ENCODE results near the gene MPC2. TPM values are rescaled to one million over a fixed set of nuclear protein-coding genes. Genes with fewer than 3 reads are reported as not detected.

The MPC2 gene
- total RNA-seq, 1 donor from 2014 or later: 81.3 TPM

GRCh38 chr1:167905671-167906070, 31.2 kb downstream of the MPC2 start:
- TF ChIP-seq, protein P1, sequence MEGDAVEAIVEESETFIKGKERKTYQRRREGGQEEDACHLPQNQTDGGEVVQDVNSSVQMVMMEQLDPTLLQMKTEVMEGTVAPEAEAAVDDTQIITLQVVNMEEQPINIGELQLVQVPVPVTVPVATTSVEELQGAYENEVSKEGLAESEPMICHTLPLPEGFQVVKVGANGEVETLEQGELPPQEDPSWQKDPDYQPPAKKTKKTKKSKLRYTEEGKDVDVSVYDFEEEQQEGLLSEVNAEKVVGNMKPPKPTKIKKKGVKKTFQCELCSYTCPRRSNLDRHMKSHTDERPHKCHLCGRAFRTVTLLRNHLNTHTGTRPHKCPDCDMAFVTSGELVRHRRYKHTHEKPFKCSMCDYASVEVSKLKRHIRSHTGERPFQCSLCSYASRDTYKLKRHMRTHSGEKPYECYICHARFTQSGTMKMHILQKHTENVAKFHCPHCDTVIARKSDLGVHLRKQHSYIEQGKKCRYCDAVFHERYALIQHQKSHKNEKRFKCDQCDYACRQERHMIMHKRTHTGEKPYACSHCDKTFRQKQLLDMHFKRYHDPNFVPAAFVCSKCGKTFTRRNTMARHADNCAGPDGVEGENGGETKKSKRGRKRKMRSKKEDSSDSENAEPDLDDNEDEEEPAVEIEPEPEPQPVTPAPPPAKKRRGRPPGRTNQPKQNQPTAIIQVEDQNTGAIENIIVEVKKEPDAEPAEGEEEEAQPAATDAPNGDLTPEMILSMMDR (IDR thresholded peaks at IDR 0.05; ENCODE audit: unreplicated experiment): no peak
- no peaks in the 10 kb centered on the region for H3K27me3 Mint-ChIP-seq
- DNase-seq (ENCODE audit: low spot score, unreplicated experiment): no peak
- peaks cover 5% of the 10 kb centered on the region for H3K36me3 Mint-ChIP-seq (ENCODE audit: insufficient read depth)
- H3K4me3 Mint-ChIP-seq (ENCODE audit: low read depth): no peak overlapping the region
- no peak overlapping the region for H3K27ac Mint-ChIP-seq
- peaks cover 16% of the 10 kb centered on the region for H3K4me1 Mint-ChIP-seq (ENCODE audit: low read depth)
- H3K9me3 Mint-ChIP-seq (ENCODE audit: low read depth): peaks cover 14% of the 10 kb centered on the region

GRCh38 chr1:167905182-167905581, 31.7 kb downstream of the MPC2 start:
- peaks cover 11% of the 10 kb centered on the region for H3K9me3 Mint-ChIP-seq (ENCODE audit: low read depth)
- H3K4me3 Mint-ChIP-seq (ENCODE audit: low read depth): no peak overlapping the region
- DNase-seq (ENCODE audit: low spot score, unreplicated experiment): no peak
- peaks cover 2% of the 10 kb centered on the region for H3K36me3 Mint-ChIP-seq (ENCODE audit: insufficient read depth)
- peaks cover 16% of the 10 kb centered on the region for H3K4me1 Mint-ChIP-seq (ENCODE audit: low read depth)
- H3K27me3 Mint-ChIP-seq: no peaks in the 10 kb centered on the region
- H3K27ac Mint-ChIP-seq: peak overlapping the region; percentile 68
- TF ChIP-seq, protein P1 (IDR thresholded peaks at IDR 0.05; ENCODE audit: unreplicated experiment): no peak

- H3K4me1 Mint-ChIP-seq (ENCODE audit: low read depth): peaks cover 16% of the 10 kb centered on the region
- H3K9me3 Mint-ChIP-seq (ENCODE audit: low read depth): peaks cover 7% of the 10 kb centered on the region
- H3K4me3 Mint-ChIP-seq (ENCODE audit: low read depth): no peak overlapping the region
- H3K27ac Mint-ChIP-seq: no peak overlapping the region
- DNase-seq (ENCODE audit: low spot score, unreplicated experiment): no peak
- no peaks in the 10 kb centered on the region for H3K36me3 Mint-ChIP-seq (ENCODE audit: insufficient read depth)
- no peaks in the 10 kb centered on the region for H3K27me3 Mint-ChIP-seq
- TF ChIP-seq, protein P1 (IDR thresholded peaks at IDR 0.05; ENCODE audit: unreplicated experiment): no peak
These were observed 32.2 kb downstream of the MPC2 start for GRCh38 chr1:167904652-167905130.

- Mint-ChIP-seq H3K4me1 (ENCODE audit: low read depth) (peaks cover 16% of the 10 kb centered on the region), H3K27me3 (no peaks in the 10 kb centered on the region), H3K4me3 (ENCODE audit: low read depth) (no peak overlapping the region), H3K9me3 (ENCODE audit: low read depth) (no peaks in the 10 kb centered on the region), H3K27ac (no peak overlapping the region), H3K36me3 (ENCODE audit: insufficient read depth) (no peaks in the 10 kb centered on the region)
- no peak for DNase-seq (ENCODE audit: low spot score, unreplicated experiment)
- TF ChIP-seq, protein P1 (IDR thresholded peaks at IDR 0.05; ENCODE audit: unreplicated experiment): no peak
These were observed 36.0 kb downstream of the MPC2 start for GRCh38 chr1:167900907-167901306.

DNA sequence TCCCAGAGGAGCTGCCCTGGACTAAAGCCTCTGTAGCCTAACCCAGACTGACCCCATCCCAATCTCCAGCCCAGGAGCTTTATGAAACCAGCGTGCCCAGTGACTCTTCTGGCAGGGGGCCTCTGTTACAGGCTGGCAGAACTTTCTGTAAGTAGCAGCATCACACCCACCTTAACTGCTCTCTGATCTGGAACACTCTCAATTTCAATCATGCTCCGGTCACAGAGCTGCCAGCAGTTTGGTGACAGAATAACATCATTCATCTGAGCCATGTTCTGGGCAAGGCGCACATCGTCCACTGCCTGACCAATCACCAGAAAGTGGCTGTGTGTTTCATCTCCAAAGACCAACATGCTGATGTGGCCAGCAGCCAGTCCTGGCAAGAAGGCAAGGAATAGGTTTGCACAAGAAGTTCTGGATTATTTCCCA, 37.6 kb downstream of the MPC2 start:
- Mint-ChIP-seq H3K27me3 (no peaks in the 10 kb centered on the region), H3K36me3 (ENCODE audit: insufficient read depth) (no peaks in the 10 kb centered on the region), H3K4me3 (ENCODE audit: low read depth) (no peak overlapping the region), H3K4me1 (ENCODE audit: low read depth) (peaks cover 5% of the 10 kb centered on the region), H3K27ac (no peak overlapping the region), H3K9me3 (ENCODE audit: low read depth) (no peaks in the 10 kb centered on the region)
- TF ChIP-seq, protein P1 (IDR thresholded peaks at IDR 0.05; ENCODE audit: unreplicated experiment): no peak
- no peak for DNase-seq (ENCODE audit: low spot score, unreplicated experiment)

Measured in progenitor cell of endocrine pancreas (in vitro differentiated cells).